NCI-H345 treated with DMSO at 0.1 percent for 48 hours (cell line): ENCODE data around the gene MPZL2.
A peak's percentile ranks its signal among the peaks of the same experiment; 100 is the strongest.

Experiments
- DNase-seq: peaks from one replicate; lab custom pipeline; 2025; ENCODE audit not compliant: unreplicated experiment; lab: John Stamatoyannopoulos, UW

Gene MPZL2

GRCh38 chr11:118283756-118284350 lies 19.8 kb upstream of the MPZL2 start:
- no peak for DNase-seq

- no peak for DNase-seq
Measured at GRCh38 chr11:118283037-118283636, 19.0 kb upstream of the MPZL2 start.

- DNase-seq, result no peak
Measured at GRCh38 chr11:118282606-118283005, 18.5 kb upstream of the MPZL2 start.

- no peak for DNase-seq
Measured at GRCh38 chr11:118281284-118281683, 17.2 kb upstream of the MPZL2 start.

- no peak for DNase-seq
Measured at GRCh38 chr11:118277312-118277711, 13.2 kb upstream of the MPZL2 start.

- no peak for DNase-seq
Measured at GRCh38 chr11:118276422-118276821, 12.3 kb upstream of the MPZL2 start.

GRCh38 chr11:118275176-118275575 lies 11.1 kb upstream of the MPZL2 start:
- DNase-seq, result no peak

GRCh38 chr11:118274186-118274585 lies 10.1 kb upstream of the MPZL2 start:
- no peak for DNase-seq

- no peak for DNase-seq
Measured at GRCh38 chr11:118272001-118272400, 7.9 kb upstream of the MPZL2 start.

- no peak for DNase-seq
Measured at GRCh38 chr11:118267486-118267885, 3.4 kb upstream of the MPZL2 start.

- DNase-seq, result no peak
Measured at GRCh38 chr11:118265954-118266353, 1.9 kb upstream of the MPZL2 start.

- no peak for DNase-seq
Measured at GRCh38 chr11:118264569-118265465, 720 bp upstream of the MPZL2 start.

GRCh38 chr11:118263112-118263511 lies 985 bp downstream of the MPZL2 start:
- DNase-seq, result no peak

GRCh38 chr11:118260353-118260752 lies 3.7 kb downstream of the MPZL2 start:
- no peak for DNase-seq

- DNase-seq, result no peak
Measured at GRCh38 chr11:118259138-118259537, 5.0 kb downstream of the MPZL2 start.

- no peak for DNase-seq
Measured at GRCh38 chr11:118258410-118258809, 5.7 kb downstream of the MPZL2 start.

- DNase-seq, result no peak
Measured at GRCh38 chr11:118252688-118253087, 11.4 kb downstream of the MPZL2 start.

- peak; percentile 94 for DNase-seq
Measured at GRCh38 chr11:118251858-118252652, 12.0 kb downstream of the MPZL2 start, which contains the start of gene MPZL3. TSS of gene MPZL3 (minus strand) at chr11:118252365. CDS start at chr11:118252294, 71 bp downstream.

GRCh38 chr11:118247041-118247440 lies 17.1 kb downstream of the MPZL2 start:
- DNase-seq, result no peak

GRCh38 chr11:118245936-118246562 lies 18.0 kb downstream of the MPZL2 start:
- no peak for DNase-seq
